ENCODE results near the gene CNGA2. TPM values are rescaled to one million over a fixed set of nuclear protein-coding genes. Genes with fewer than 3 reads are reported as not detected.

The CNGA2 gene
- total RNA-seq, 2 donors from 2014 or later: not detected

GRCh38 chrX:151743651-151744470, 9.3 kb downstream of the CNGA2 start:
- no peak for DNase-seq (ENCODE audit: low spot score)
- H3K36me3 ChIP-seq: no peaks in the 10 kb centered on the region

GRCh38 chrX:151745651-151746050, 11.1 kb downstream of the CNGA2 start:
- TF ChIP-seq CTCF (IDR thresholded peaks at IDR 0.05): no peak
- DNase-seq (ENCODE audit: low spot score): peak; percentile 26
- H3K27ac ChIP-seq: no peak overlapping the region
- H3K9me3 ChIP-seq: peaks cover 0 to 7% of the 10 kb centered on the region in 2 donors
- H3K36me3 ChIP-seq: no peaks in the 10 kb centered on the region
- H3K4me1 ChIP-seq: no peaks in the 10 kb centered on the region
- H3K4me3 ChIP-seq: no peak overlapping the region
- H3K27me3 ChIP-seq: no peaks in the 10 kb centered on the region

More at GRCh38 chrX:151743651-151744470, 9.3 kb downstream of the CNGA2 start:
- peaks cover 0 to 7% of the 10 kb centered on the region in 2 donors for H3K9me3 ChIP-seq
- no peak overlapping the region for H3K27ac ChIP-seq
- TF ChIP-seq CTCF (IDR thresholded peaks at IDR 0.05): no peak
- H3K4me3 ChIP-seq: no peak overlapping the region
- no peaks in the 10 kb centered on the region for H3K27me3 ChIP-seq
- H3K4me1 ChIP-seq: no peaks in the 10 kb centered on the region

GRCh38 chrX:151746502-151746901, 12.0 kb downstream of the CNGA2 start:
- no peaks in the 10 kb centered on the region for H3K4me1 ChIP-seq
- peaks cover 0 to 6% of the 10 kb centered on the region in 2 donors for H3K9me3 ChIP-seq
- no peak for DNase-seq (ENCODE audit: low spot score)
- no peak overlapping the region for H3K27ac ChIP-seq
- H3K4me3 ChIP-seq: no peak overlapping the region
- no peak for TF ChIP-seq CTCF (IDR thresholded peaks at IDR 0.05)
- H3K36me3 ChIP-seq: no peaks in the 10 kb centered on the region
- no peaks in the 10 kb centered on the region for H3K27me3 ChIP-seq

GRCh38 chrX:151750511-151750910, 16.0 kb downstream of the CNGA2 start:
- DNase-seq (ENCODE audit: low spot score): peak; percentile 5
- no peak for TF ChIP-seq CTCF (IDR thresholded peaks at IDR 0.05)
- Histone ChIP-seq H3K27ac (no peak overlapping the region), H3K4me1 (peaks cover 0 to 4% of the 10 kb centered on the region in 2 donors), H3K9me3 (no peaks in the 10 kb centered on the region), H3K36me3 (no peaks in the 10 kb centered on the region), H3K27me3 (no peaks in the 10 kb centered on the region), H3K4me3 (no peak overlapping the region)

- Histone ChIP-seq H3K27ac (no peak overlapping the region), H3K36me3 (no peaks in the 10 kb centered on the region), H3K9me3 (no peaks in the 10 kb centered on the region), H3K4me1 (peaks cover 0 to 4% of the 10 kb centered on the region in 2 donors), H3K27me3 (no peaks in the 10 kb centered on the region), H3K4me3 (no peak overlapping the region)
- DNase-seq (ENCODE audit: low spot score): peak; percentile 48
- TF ChIP-seq CTCF (IDR thresholded peaks at IDR 0.05): no peak
Measured at GRCh38 chrX:151752847-151753246, 18.3 kb downstream of the CNGA2 start.
